GM21360 (cell line): Measurements from ENCODE around the gene WBP1.
A peak's percentile ranks its signal among the peaks of the same experiment; 100 is the strongest.
"Not testable (repeated sequence)": the region's sequence is repeated elsewhere in the genome, so short reads cannot be mapped to it uniquely, and the experiment has no call there.

ENCODE experiments used
- ATAC-seq: cut with Tn5 transposase; IDR thresholded peaks from one replicate; pipeline ENCODE4 v1.9.1; 2021; ENCODE audit warnings: mild to moderate bottlenecking, moderate library complexity; ENCODE audit not compliant: unreplicated experiment

Gene WBP1

GRCh38 chr2:74481431-74481830, 23.2 kb downstream of the WBP1 start:
- no peak for ATAC-seq

GRCh38 chr2:74481961-74482800, 23.9 kb downstream of the WBP1 start:
- ATAC-seq, result peak; percentile 32

GRCh38 chr2:74482801-74483674, 24.8 kb downstream of the WBP1 start, which contains the start of the genes CCDC142 and TTC31:
Gene CCDC142, minus strand, starts transcription at chr2:74482998. Its CDS starts 161 bp downstream, at chr2:74482837.
Gene TTC31, plus strand, starts transcription at chr2:74483081. Its CDS starts 15 bp downstream, at chr2:74483096.
- peak; percentile 79 for ATAC-seq

GRCh38 chr2:74483675-74484164, 25.5 kb downstream of the WBP1 start:
- ATAC-seq, result not testable (repeated sequence)

GRCh38 chr2:74486141-74486540, 27.9 kb downstream of the WBP1 start:
- no peak for ATAC-seq

- ATAC-seq, result no peak
Measured at GRCh38 chr2:74488643-74489481, 30.6 kb downstream of the WBP1 start.

GRCh38 chr2:74489906-74490305, 31.7 kb downstream of the WBP1 start:
- ATAC-seq, result no peak

GRCh38 chr2:74491648-74492544, 33.7 kb downstream of the WBP1 start:
- no peak for ATAC-seq

GRCh38 chr2:74493546-74493945, 35.3 kb downstream of the WBP1 start:
- ATAC-seq, result no peak

- no peak for ATAC-seq
Measured at GRCh38 chr2:74495440-74495839, 37.2 kb downstream of the WBP1 start.

GRCh38 chr2:74496997-74497776, 38.9 kb downstream of the WBP1 start:
- no peak for ATAC-seq

GRCh38 chr2:74497777-74498499, 39.7 kb downstream of the WBP1 start:
- no peak for ATAC-seq

GRCh38 chr2:74498500-74499266, 40.4 kb downstream of the WBP1 start:
- ATAC-seq, result no peak

- ATAC-seq, result no peak
Measured at GRCh38 chr2:74499267-74499939, 41.2 kb downstream of the WBP1 start, which contains the start of gene LBX2. Gene LBX2, minus strand, starts transcription at chr2:74499603. Its CDS starts 66 bp downstream, at chr2:74499537.

GRCh38 chr2:74499940-74500577, 41.8 kb downstream of the WBP1 start:
- no peak for ATAC-seq

- ATAC-seq, result no peak
Measured at GRCh38 chr2:74500578-74500946, 42.3 kb downstream of the WBP1 start.
